SK-N-SH treated with all-trans-retinoic acid at 6 μM for 48 hours (cell line): ENCODE measurements around the gene RPL36AL.
"Not testable (repeated sequence)": the region's sequence is repeated elsewhere in the genome, so short reads cannot be mapped to it uniquely, and the experiment has no call there.

Source experiments
- ATAC-seq: fragments of 200-7000 bp; cut with Tn5 transposase; 3 replicates; pipeline ENCODE4 v1.9.1; 2020; ENCODE audit warnings: mild to moderate bottlenecking, moderate library complexity
- ARNTL ChIP-seq: fragments of 450-650 bp; formaldehyde crosslinking; IDR thresholded peaks from 2 replicates; pipeline ENCODE4 v1.5.0; 2020; ENCODE audit warnings: low read depth, mild to moderate bottlenecking, moderate library complexity, borderline replicate concordance
- BACH2 ChIP-seq: fragments of 250-450 bp; sonication (Bioruptor Pico); IDR thresholded peaks from 2 replicates; pipeline ENCODE4 v1.9.0; 2021; ENCODE audit warnings: mild to moderate bottlenecking, borderline replicate concordance
- ESRRG ChIP-seq: fragments of 250-450 bp; sonication (Bioruptor Pico); IDR thresholded peaks from 2 replicates; pipeline ENCODE4 v1.6.1; 2021; ENCODE audit warnings: mild to moderate bottlenecking
- GLIS3 ChIP-seq: fragments of 250-450 bp; sonication (Bioruptor Pico); IDR thresholded peaks from 2 replicates; pipeline ENCODE4 v1.5.0; 2020; ENCODE audit warnings: mild to moderate bottlenecking, moderate library complexity
- ISL1 ChIP-seq: fragments of 250-450 bp; sonication (Bioruptor Pico); IDR thresholded peaks from 2 replicates; pipeline ENCODE4 v2.1.2; 2022; ENCODE audit warnings: mild to moderate bottlenecking, moderate library complexity
- OSR1 ChIP-seq: fragments of 250-450 bp; sonication (Bioruptor Pico); IDR thresholded peaks from 2 replicates; pipeline ENCODE4 v1.8.0; 2022; ENCODE audit warnings: moderate library complexity, mild to moderate bottlenecking, inconsistent platforms
- PPARA ChIP-seq: fragments of 250-450 bp; sonication (Bioruptor Pico); IDR thresholded peaks from 2 replicates; pipeline ENCODE4 v1.5.0; 2020; ENCODE audit warnings: mild to moderate bottlenecking, borderline replicate concordance
- RARB ChIP-seq: fragments of 250-450 bp; sonication (Bioruptor Pico); IDR thresholded peaks from 2 replicates; pipeline ENCODE4 v1.8.0; 2021; ENCODE audit warnings: mild to moderate bottlenecking, moderate library complexity
- TCF4 ChIP-seq: fragments of 250-450 bp; sonication (Bioruptor Pico); IDR thresholded peaks from 2 replicates; pipeline ENCODE4 v1.8.0; 2021; ENCODE audit warnings: mild to moderate bottlenecking, moderate library complexity, borderline replicate concordance
- TOX ChIP-seq: fragments of 250-450 bp; sonication (Bioruptor Pico); IDR thresholded peaks from 2 replicates; pipeline ENCODE4 v1.8.0; 2021; ENCODE audit warnings: mild to moderate bottlenecking, moderate library complexity, borderline replicate concordance
- ZFP3 ChIP-seq: fragments of 250-450 bp; sonication (Bioruptor Pico); IDR thresholded peaks from 2 replicates; pipeline ENCODE4 v1.5.0; 2020; ENCODE audit warnings: mild to moderate bottlenecking, moderate library complexity
- ZNF565 ChIP-seq: fragments of 450-650 bp; formaldehyde crosslinking; conservative IDR thresholded peaks from 2 replicates; pipeline ENCODE4 v1.5.0; 2020; ENCODE audit warnings: low read depth, mild to moderate bottlenecking, moderate library complexity
- ZNF70 ChIP-seq: fragments of 450-650 bp; formaldehyde crosslinking; IDR thresholded peaks from 2 replicates; pipeline ENCODE4 v1.5.0; 2020; ENCODE audit warnings: mild to moderate bottlenecking, moderate library complexity
- ZNF8 ChIP-seq: fragments of 450-650 bp; formaldehyde crosslinking; IDR thresholded peaks from 2 replicates; pipeline ENCODE4 v1.5.0; 2020; ENCODE audit warnings: mild to moderate bottlenecking, moderate library complexity
- TF ChIP-seq, protein P1 (sequence below): fragments of 250-450 bp; sonication (Bioruptor Pico); IDR thresholded peaks from 2 replicates; pipeline ENCODE4 v1.5.0; 2020; ENCODE audit warnings: mild to moderate bottlenecking, moderate library complexity
- TF ChIP-seq, protein P2 (sequence below): fragments of 250-450 bp; sonication (Bioruptor Pico); IDR thresholded peaks from 2 replicates; pipeline ENCODE4 v1.5.1; 2021; ENCODE audit warnings: mild to moderate bottlenecking, moderate library complexity
- TF ChIP-seq, protein P3 (sequence below): fragments of 250-450 bp; sonication (Bioruptor Pico); IDR thresholded peaks from 2 replicates; pipeline ENCODE4 v1.8.0; 2021; ENCODE audit warnings: low read depth, mild to moderate bottlenecking, moderate library complexity, borderline replicate concordance
- TF ChIP-seq, protein P4 (sequence below): fragments of 250-450 bp; sonication (Bioruptor Pico); IDR thresholded peaks from 2 replicates; pipeline ENCODE4 v1.5.1; 2020; ENCODE audit warnings: low read depth, mild to moderate bottlenecking, moderate library complexity

Gene RPL36AL

DNA sequence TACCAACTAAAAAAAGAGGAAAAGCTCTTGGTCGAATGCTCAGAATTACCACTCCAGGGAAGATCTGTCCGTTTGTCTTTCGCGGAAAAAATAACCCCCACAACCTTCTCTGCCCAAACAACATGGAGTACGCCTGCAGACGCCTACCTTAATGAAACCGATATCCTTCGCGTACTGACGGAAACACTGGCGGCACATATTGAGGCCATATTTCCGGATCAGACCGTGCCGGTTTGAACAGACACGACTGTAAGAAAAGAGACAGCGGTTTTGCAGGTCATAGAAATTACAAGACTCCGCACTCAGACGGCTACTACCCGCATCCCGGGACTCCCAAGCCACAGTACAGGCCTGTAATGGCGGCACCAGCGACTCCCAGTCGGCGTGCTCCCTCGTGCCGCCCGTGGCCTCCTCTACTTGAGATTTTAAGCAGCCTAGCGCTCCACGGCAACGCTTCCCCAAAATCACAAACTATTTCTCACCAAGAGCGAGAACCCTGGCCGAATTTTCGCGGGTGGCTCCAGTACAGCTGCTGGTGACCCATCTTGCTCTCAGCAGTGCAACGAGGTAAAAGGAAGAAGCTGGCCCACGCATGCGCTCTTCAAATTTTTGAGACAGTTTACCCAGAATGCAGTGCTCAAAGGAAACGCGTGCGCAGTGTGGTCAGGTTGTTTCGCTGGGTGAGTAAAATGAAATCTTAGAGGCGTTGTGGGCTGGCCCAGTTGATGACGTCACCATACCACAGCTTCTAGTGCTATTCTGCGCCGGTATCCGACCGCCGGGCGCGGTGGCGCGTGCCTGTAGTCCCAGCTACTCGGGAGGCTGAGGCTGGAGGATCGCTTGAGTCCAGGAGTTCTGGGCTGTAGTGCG lies 34.4 kb downstream of the RPL36AL start, which contains the start of gene RPS29 (continued):
- TF ChIP-seq, protein P1, sequence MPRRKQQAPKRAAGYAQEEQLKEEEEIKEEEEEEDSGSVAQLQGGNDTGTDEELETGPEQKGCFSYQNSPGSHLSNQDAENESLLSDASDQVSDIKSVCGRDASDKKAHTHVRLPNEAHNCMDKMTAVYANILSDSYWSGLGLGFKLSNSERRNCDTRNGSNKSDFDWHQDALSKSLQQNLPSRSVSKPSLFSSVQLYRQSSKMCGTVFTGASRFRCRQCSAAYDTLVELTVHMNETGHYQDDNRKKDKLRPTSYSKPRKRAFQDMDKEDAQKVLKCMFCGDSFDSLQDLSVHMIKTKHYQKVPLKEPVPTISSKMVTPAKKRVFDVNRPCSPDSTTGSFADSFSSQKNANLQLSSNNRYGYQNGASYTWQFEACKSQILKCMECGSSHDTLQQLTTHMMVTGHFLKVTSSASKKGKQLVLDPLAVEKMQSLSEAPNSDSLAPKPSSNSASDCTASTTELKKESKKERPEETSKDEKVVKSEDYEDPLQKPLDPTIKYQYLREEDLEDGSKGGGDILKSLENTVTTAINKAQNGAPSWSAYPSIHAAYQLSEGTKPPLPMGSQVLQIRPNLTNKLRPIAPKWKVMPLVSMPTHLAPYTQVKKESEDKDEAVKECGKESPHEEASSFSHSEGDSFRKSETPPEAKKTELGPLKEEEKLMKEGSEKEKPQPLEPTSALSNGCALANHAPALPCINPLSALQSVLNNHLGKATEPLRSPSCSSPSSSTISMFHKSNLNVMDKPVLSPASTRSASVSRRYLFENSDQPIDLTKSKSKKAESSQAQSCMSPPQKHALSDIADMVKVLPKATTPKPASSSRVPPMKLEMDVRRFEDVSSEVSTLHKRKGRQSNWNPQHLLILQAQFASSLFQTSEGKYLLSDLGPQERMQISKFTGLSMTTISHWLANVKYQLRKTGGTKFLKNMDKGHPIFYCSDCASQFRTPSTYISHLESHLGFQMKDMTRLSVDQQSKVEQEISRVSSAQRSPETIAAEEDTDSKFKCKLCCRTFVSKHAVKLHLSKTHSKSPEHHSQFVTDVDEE = no peak

DNA sequence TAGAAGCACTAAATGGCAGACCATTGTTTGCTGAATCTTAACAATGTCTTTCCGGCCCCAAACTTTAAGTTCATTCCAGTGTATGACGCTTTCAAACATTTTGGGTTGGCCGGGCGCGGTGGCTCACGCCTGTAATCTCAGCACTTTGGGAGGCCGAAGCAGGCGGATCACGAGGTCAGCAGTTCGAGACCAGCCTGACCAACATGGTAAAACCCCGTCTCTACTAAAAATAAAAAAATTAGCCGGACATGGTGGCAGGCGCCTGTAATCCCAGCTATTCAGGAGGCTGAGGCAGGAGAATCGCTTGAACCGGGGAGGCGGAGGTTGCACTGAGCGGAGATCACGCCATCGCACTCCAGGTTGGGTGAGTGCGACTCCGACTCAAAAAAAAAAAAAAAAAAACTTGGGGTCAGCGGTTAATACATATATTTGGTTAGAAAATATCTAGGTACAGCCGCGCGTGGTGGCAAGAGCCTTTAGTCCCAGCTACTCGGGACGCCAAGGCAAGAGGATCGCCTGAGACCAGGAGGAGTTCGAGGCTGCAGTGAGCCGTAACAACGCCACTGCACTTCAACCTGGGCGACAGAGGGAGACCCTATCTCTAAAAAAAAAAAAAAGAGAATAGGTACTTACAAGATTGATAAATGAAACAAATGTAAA lies 35.3 kb downstream of the RPL36AL start:
- not testable (repeated sequence) for ATAC-seq

DNA sequence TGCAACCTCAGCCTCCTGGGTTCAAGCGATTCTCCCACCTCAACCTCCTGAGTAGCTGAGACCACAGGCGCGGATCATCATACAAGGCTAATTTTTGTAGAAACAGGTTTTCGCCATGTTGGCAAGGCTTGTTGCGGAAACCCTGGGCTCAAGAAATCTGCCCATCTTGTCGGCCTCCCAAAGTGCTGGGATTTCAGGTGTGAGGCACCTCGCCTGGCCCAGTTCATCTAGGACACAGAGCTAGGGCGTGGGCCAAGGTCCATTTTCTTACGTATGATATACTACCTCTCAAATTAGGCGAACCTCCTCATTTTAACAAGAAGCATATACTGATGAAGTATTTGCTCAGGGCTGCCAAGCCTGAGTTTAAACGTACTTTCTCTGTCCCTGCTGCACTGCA lies 36.4 kb downstream of the RPL36AL start:
- ATAC-seq = no peak
- TF ChIP-seq TOX (CRISPR knock-in tag) (no peak), ISL1 (CRISPR knock-in tag) (no peak), OSR1 (CRISPR knock-in tag) (no peak), TCF4 (CRISPR knock-in tag) (no peak), ZNF70 (no peak), ARNTL (CRISPR knock-in tag) (no peak), ZNF565 (no peak), PPARA (no peak), ZFP3 (CRISPR knock-in tag) (no peak), ESRRG (CRISPR knock-in tag) (no peak), ZNF8 (CRISPR knock-in tag) (no peak), GLIS3 (CRISPR knock-in tag) (no peak), RARB (CRISPR knock-in tag) (no peak), BACH2 (no peak)
- TF ChIP-seq, protein P2, sequence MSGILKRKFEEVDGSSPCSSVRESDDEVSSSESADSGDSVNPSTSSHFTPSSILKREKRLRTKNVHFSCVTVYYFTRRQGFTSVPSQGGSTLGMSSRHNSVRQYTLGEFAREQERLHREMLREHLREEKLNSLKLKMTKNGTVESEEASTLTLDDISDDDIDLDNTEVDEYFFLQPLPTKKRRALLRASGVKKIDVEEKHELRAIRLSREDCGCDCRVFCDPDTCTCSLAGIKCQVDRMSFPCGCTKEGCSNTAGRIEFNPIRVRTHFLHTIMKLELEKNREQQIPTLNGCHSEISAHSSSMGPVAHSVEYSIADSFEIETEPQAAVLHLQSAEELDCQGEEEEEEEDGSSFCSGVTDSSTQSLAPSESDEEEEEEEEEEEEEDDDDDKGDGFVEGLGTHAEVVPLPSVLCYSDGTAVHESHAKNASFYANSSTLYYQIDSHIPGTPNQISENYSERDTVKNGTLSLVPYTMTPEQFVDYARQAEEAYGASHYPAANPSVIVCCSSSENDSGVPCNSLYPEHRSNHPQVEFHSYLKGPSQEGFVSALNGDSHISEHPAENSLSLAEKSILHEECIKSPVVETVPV (CRISPR knock-in tag) = no peak
- TF ChIP-seq, protein P1 = no peak
- TF ChIP-seq, protein P3, sequence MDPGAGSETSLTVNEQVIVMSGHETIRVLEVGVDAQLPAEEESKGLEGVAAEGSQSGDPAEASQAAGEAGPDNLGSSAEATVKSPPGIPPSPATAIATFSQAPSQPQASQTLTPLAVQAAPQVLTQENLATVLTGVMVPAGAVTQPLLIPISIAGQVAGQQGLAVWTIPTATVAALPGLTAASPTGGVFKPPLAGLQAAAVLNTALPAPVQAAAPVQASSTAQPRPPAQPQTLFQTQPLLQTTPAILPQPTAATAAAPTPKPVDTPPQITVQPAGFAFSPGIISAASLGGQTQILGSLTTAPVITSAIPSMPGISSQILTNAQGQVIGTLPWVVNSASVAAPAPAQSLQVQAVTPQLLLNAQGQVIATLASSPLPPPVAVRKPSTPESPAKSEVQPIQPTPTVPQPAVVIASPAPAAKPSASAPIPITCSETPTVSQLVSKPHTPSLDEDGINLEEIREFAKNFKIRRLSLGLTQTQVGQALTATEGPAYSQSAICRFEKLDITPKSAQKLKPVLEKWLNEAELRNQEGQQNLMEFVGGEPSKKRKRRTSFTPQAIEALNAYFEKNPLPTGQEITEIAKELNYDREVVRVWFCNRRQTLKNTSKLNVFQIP = no peak
- TF ChIP-seq, protein P4, sequence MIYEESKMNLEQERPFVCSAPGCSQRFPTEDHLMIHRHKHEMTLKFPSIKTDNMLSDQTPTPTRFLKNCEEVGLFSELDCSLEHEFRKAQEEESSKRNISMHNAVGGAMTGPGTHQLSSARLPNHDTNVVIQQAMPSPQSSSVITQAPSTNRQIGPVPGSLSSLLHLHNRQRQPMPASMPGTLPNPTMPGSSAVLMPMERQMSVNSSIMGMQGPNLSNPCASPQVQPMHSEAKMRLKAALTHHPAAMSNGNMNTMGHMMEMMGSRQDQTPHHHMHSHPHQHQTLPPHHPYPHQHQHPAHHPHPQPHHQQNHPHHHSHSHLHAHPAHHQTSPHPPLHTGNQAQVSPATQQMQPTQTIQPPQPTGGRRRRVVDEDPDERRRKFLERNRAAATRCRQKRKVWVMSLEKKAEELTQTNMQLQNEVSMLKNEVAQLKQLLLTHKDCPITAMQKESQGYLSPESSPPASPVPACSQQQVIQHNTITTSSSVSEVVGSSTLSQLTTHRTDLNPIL = no peak
